GM12872 (cell line): ENCODE data around the gene RIN3.

Experiments
- CTCF ChIP-seq: IDR thresholded peaks from 3 replicates; pipeline ENCODE4 v1.5.1; 2011; ENCODE audit warnings: low read depth, mild to moderate bottlenecking, low read length, moderate library complexity; ENCODE audit not compliant: insufficient read depth

RIN3 gene

GRCh38 chr14:92579244-92579936 lies 65.8 kb downstream of the RIN3 start:
- TF ChIP-seq CTCF: no peak

GRCh38 chr14:92581206-92581605 lies 67.6 kb downstream of the RIN3 start:
- no peak for TF ChIP-seq CTCF

- no peak for TF ChIP-seq CTCF
Measured at GRCh38 chr14:92581966-92582566, 68.5 kb downstream of the RIN3 start.

- no peak for TF ChIP-seq CTCF
Measured at GRCh38 chr14:92582706-92583452, 69.3 kb downstream of the RIN3 start.

- no peak for TF ChIP-seq CTCF
Measured at GRCh38 chr14:92584220-92584619, 70.6 kb downstream of the RIN3 start.

- no peak for TF ChIP-seq CTCF
Measured at GRCh38 chr14:92584816-92585215, 71.2 kb downstream of the RIN3 start.
